GM12878 (cell line): ENCODE results near the gene GAL3ST2. TPM values are rescaled to one million over a fixed set of nuclear protein-coding genes. Genes with fewer than 3 reads are reported as not detected.
A peak's percentile ranks its signal among the peaks of the same experiment; 100 is the strongest.

Source experiments
- ATF7 ChIP-seq: fragments of 450-650 bp; IDR thresholded peaks from 2 replicates; pipeline ENCODE4 v1.6.1; 2016; ENCODE audit warnings: low read depth, mild to moderate bottlenecking
- CBFB ChIP-seq: IDR thresholded peaks from 2 replicates; pipeline ENCODE4 v1.6.1; 2016; ENCODE audit warnings: antibody characterized with exemption, low read depth
- CHD2 ChIP-seq: IDR thresholded peaks from 2 replicates; pipeline ENCODE4 v1.6.1; 2011; ENCODE audit warnings: low read depth, low read length, improper control_type of control experiment, borderline replicate concordance
- CREM ChIP-seq: IDR thresholded peaks from 2 replicates; pipeline ENCODE4 v1.6.1; 2014; ENCODE audit warnings: antibody characterized with exemption, low read depth
- EP300 ChIP-seq, 2 experiments: fragments of 150-350 bp in 1 of 2; IDR thresholded peaks; 2 replicates each; pipeline ENCODE4 v1.6.1; 2011 to 2012; ENCODE audit warnings: low read depth in 2 of 2, low read length in 2 of 2, borderline replicate concordance in 1 of 2, improper control_type of control experiment in 1 of 2, inconsistent platforms in 1 of 2; ENCODE audit not compliant: control insufficient read depth in 1 of 2
- FOXM1 ChIP-seq: IDR thresholded peaks from 2 replicates; pipeline ENCODE4 v1.6.1; 2012; ENCODE audit warnings: low read depth, mild to moderate bottlenecking, inconsistent platforms, low read length, moderate library complexity
- GABPA ChIP-seq: IDR thresholded peaks from 2 replicates; pipeline ENCODE4 v1.6.1; 2014; ENCODE audit warnings: antibody characterized with exemption, low read depth, mild to moderate bottlenecking, inconsistent platforms
- GATAD2B ChIP-seq: fragments of 450-650 bp; conservative IDR thresholded peaks from 2 replicates; pipeline ENCODE4 v1.6.1; 2017; ENCODE audit warnings: low read depth, mild to moderate bottlenecking, moderate library complexity
- IKZF2 ChIP-seq, 2 experiments: fragments of 450-650 bp; IDR thresholded peaks; 2 replicates each; pipeline ENCODE4 v1.6.1; 2017; ENCODE audit warnings: mild to moderate bottlenecking in 2 of 2, moderate library complexity in 2 of 2
- JUND ChIP-seq: IDR thresholded peaks from 2 replicates; pipeline ENCODE4 v1.6.1; 2012; ENCODE audit warnings: low read depth, mild to moderate bottlenecking, low read length, improper control_type of control experiment, moderate library complexity
- LARP7 ChIP-seq: fragments of 450-650 bp; IDR thresholded peaks from 2 replicates; pipeline ENCODE4 v1.6.1; 2017; ENCODE audit warnings: mild to moderate bottlenecking
- NR2C2 ChIP-seq: IDR thresholded peaks from 2 replicates; pipeline ENCODE4 v1.6.1; 2011; ENCODE audit warnings: borderline replicate concordance, low read depth; ENCODE audit not compliant: control insufficient read depth, insufficient read length
- POLR2AphosphoS2 ChIP-seq: IDR thresholded peaks from 2 replicates; pipeline ENCODE4 v1.6.1; 2011; ENCODE audit warnings: low read depth, mild to moderate bottlenecking, low read length, improper control_type of control experiment, moderate library complexity
- RFX5 ChIP-seq: IDR thresholded peaks from 2 replicates; pipeline ENCODE4 v1.6.1; 2011; ENCODE audit warnings: low read depth, low read length, improper control_type of control experiment
- SMARCA5 ChIP-seq: fragments of 450-650 bp; IDR thresholded peaks from 2 replicates; pipeline ENCODE4 v1.6.1; 2017; ENCODE audit warnings: mild to moderate bottlenecking
- SMC3 ChIP-seq: IDR thresholded peaks from 2 replicates; pipeline ENCODE4 v1.6.1; 2011; ENCODE audit warnings: low read length, improper control_type of control experiment, borderline replicate concordance
- SRF ChIP-seq, 2 experiments: IDR thresholded peaks; 2 replicates each; pipeline ENCODE4 v1.6.1; 2011; ENCODE audit warnings: low read depth in 2 of 2, low read length in 2 of 2, mild to moderate bottlenecking in 1 of 2, moderate library complexity in 1 of 2
- polyA plus RNA-seq, 11 experiments: library from polyadenylated mRNA; depleted of rRNA in 4 of 11; unstranded in 6 of 11; stranded (reverse) in 5 of 11; fragments of >200 nt; fragmentation: Nextera tagmentation in 4 of 11; fragmentation: Illumina TruSeq in 1 of 11; extraction: Ambion mirVana in 4 of 11; extraction: Trizol in 1 of 11; gene quantifications; 1 replicate in 1 of 11; 2 replicates in 10 of 11; pipeline versions ENCODE4 v1.2.1 to v1.2.3, GENCODE V29; 2011 to 2016; ENCODE audit warnings: inconsistent platforms in 2 of 11, missing spikeins in 2 of 11, low read depth in 1 of 11
- total RNA-seq, 4 experiments: library from RNA; depleted of rRNA in 3 of 4; stranded (reverse); fragments of >200 nt in 3 of 4; fragmentation: Illumina TruSeq in 1 of 4; extraction: Trizol in 1 of 4; gene quantifications; 2 replicates each; pipeline versions ENCODE4 v1.2.1 to v1.2.3, GENCODE V29; 2013 to 2021
- TF ChIP-seq, protein P1 (sequence below): IDR thresholded peaks from 2 replicates; pipeline ENCODE4 v1.6.1; 2012; ENCODE audit warnings: low read depth, low read length, improper control_type of control experiment
- TF ChIP-seq, protein P2 (sequence below): IDR thresholded peaks from 2 replicates; pipeline ENCODE4 v1.6.1; 2012; ENCODE audit warnings: improper control_type of control experiment, low read depth, low read length; ENCODE audit not compliant: insufficient replicate concordance
- TF ChIP-seq, protein P3 (sequence below): fragments of 450-650 bp; IDR thresholded peaks from 2 replicates; pipeline ENCODE4 v1.6.1; 2014; ENCODE audit warnings: mild to moderate bottlenecking
- TF ChIP-seq, protein P4 (sequence below): fragments of 450-650 bp; IDR thresholded peaks from 2 replicates; pipeline ENCODE4 v1.6.1; 2017; ENCODE audit warnings: mild to moderate bottlenecking, low read depth, inconsistent platforms; ENCODE audit not compliant: poor library complexity, severe bottlenecking

Gene GAL3ST2
- total and polyA plus RNA-seq, 10 of the 15 experiments (the other 5 are each of a cell fraction or from before 2014, with no cell fraction given), result 0.09 to 0.36 (median 0.11) TPM; not detected in 7

DNA sequence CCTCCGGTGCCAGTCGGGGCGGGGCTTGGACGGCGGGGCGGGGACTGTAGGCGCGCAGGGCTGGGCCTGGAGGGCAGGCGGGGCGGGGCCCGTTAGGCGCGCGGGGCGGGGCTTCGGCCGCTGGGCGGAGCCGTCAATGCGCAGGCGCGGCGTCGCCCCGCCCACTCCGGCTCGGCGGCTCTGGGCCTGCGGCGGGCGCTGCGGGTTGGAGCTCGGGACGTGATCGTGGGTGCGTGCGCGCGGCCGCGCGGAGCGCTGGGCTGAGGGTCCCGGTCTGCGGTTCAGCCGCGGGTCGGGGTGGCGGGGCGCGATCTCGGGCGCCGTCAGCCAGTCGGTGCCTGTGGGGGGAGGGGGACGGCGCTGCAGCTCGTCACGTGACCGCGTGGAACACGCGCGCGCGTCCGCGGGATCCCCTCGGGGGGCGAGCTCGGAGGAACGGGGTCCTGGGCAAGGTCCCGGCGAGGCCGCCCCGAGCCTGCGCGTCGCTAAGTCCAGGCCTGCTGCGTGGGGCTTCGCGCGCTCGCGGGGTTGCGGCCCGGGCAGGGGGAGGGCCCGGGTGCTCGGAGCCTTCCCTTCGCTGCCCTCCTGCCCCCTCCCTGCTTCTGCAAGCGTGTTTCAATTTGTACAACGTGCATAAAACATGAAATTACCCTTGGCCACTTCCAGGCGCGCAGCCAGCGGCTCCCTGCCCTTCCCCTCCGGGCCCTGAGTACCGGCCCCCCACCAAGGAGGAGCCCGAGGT lies 42.0 kb upstream of the GAL3ST2 start, which contains the start of gene D2HGDH (continued):
- TF ChIP-seq, protein P1, sequence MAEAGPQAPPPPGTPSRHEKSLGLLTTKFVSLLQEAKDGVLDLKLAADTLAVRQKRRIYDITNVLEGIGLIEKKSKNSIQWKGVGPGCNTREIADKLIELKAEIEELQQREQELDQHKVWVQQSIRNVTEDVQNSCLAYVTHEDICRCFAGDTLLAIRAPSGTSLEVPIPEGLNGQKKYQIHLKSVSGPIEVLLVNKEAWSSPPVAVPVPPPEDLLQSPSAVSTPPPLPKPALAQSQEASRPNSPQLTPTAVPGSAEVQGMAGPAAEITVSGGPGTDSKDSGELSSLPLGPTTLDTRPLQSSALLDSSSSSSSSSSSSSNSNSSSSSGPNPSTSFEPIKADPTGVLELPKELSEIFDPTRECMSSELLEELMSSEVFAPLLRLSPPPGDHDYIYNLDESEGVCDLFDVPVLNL, result no peak
- no peak for TF ChIP-seq JUND
- peak; percentile 100 for TF ChIP-seq GATAD2B
- peak; percentile 71 for TF ChIP-seq CHD2
- peak; percentile 88 for TF ChIP-seq LARP7
- no peak for TF ChIP-seq IKZF2 (IDR thresholded peaks at IDR 0.05)
- TF ChIP-seq, protein P2, sequence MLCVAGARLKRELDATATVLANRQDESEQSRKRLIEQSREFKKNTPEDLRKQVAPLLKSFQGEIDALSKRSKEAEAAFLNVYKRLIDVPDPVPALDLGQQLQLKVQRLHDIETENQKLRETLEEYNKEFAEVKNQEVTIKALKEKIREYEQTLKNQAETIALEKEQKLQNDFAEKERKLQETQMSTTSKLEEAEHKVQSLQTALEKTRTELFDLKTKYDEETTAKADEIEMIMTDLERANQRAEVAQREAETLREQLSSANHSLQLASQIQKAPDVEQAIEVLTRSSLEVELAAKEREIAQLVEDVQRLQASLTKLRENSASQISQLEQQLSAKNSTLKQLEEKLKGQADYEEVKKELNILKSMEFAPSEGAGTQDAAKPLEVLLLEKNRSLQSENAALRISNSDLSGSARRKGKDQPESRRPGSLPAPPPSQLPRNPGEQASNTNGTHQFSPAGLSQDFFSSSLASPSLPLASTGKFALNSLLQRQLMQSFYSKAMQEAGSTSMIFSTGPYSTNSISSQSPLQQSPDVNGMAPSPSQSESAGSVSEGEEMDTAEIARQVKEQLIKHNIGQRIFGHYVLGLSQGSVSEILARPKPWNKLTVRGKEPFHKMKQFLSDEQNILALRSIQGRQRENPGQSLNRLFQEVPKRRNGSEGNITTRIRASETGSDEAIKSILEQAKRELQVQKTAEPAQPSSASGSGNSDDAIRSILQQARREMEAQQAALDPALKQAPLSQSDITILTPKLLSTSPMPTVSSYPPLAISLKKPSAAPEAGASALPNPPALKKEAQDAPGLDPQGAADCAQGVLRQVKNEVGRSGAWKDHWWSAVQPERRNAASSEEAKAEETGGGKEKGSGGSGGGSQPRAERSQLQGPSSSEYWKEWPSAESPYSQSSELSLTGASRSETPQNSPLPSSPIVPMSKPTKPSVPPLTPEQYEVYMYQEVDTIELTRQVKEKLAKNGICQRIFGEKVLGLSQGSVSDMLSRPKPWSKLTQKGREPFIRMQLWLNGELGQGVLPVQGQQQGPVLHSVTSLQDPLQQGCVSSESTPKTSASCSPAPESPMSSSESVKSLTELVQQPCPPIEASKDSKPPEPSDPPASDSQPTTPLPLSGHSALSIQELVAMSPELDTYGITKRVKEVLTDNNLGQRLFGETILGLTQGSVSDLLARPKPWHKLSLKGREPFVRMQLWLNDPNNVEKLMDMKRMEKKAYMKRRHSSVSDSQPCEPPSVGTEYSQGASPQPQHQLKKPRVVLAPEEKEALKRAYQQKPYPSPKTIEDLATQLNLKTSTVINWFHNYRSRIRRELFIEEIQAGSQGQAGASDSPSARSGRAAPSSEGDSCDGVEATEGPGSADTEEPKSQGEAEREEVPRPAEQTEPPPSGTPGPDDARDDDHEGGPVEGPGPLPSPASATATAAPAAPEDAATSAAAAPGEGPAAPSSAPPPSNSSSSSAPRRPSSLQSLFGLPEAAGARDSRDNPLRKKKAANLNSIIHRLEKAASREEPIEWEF, result no peak
- peak; percentile 41; the same call in 1 of the 2 replicates for TF ChIP-seq POLR2AphosphoS2
- no peak for TF ChIP-seq EP300 (IDR thresholded peaks at IDR 0.05; ENCODE audit: borderline replicate concordance in 1 of 2, control insufficient read depth in 1 of 2, low read depth in 2 of 2, low read length in 2 of 2)
- TF ChIP-seq GABPA, result no peak
- no peak for TF ChIP-seq SRF (IDR thresholded peaks at IDR 0.05; ENCODE audit: low read depth in 2 of 2, low read length in 2 of 2)
- TF ChIP-seq CBFB, result no peak
- TF ChIP-seq SMC3, result no peak
- TF ChIP-seq, protein P3, sequence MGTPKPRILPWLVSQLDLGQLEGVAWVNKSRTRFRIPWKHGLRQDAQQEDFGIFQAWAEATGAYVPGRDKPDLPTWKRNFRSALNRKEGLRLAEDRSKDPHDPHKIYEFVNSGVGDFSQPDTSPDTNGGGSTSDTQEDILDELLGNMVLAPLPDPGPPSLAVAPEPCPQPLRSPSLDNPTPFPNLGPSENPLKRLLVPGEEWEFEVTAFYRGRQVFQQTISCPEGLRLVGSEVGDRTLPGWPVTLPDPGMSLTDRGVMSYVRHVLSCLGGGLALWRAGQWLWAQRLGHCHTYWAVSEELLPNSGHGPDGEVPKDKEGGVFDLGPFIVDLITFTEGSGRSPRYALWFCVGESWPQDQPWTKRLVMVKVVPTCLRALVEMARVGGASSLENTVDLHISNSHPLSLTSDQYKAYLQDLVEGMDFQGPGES, result no peak
- TF ChIP-seq NR2C2, result no peak
- no peak for TF ChIP-seq ATF7
- TF ChIP-seq RFX5, result no peak
- no peak for TF ChIP-seq CREM
- TF ChIP-seq SMARCA5, result peak; percentile 74; the same call in 1 of the 2 replicates
- no peak for TF ChIP-seq FOXM1
- TF ChIP-seq, protein P4, sequence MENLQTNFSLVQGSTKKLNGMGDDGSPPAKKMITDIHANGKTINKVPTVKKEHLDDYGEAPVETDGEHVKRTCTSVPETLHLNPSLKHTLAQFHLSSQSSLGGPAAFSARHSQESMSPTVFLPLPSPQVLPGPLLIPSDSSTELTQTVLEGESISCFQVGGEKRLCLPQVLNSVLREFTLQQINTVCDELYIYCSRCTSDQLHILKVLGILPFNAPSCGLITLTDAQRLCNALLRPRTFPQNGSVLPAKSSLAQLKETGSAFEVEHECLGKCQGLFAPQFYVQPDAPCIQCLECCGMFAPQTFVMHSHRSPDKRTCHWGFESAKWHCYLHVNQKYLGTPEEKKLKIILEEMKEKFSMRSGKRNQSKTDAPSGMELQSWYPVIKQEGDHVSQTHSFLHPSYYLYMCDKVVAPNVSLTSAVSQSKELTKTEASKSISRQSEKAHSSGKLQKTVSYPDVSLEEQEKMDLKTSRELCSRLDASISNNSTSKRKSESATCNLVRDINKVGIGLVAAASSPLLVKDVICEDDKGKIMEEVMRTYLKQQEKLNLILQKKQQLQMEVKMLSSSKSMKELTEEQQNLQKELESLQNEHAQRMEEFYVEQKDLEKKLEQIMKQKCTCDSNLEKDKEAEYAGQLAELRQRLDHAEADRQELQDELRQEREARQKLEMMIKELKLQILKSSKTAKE, result no peak
